Measurements from ENCODE around the gene ANKRD39. TPM values are rescaled to one million over a fixed set of nuclear protein-coding genes. Genes with fewer than 3 reads are reported as not detected.

Gene ANKRD39
- total and polyA plus RNA-seq, 9 of the 15 experiments (the other 6 are each of a cell fraction or from before 2014, with no cell fraction given), result 8.2 to 33.1 (median 23.8) TPM

- TF ChIP-seq, protein P1, sequence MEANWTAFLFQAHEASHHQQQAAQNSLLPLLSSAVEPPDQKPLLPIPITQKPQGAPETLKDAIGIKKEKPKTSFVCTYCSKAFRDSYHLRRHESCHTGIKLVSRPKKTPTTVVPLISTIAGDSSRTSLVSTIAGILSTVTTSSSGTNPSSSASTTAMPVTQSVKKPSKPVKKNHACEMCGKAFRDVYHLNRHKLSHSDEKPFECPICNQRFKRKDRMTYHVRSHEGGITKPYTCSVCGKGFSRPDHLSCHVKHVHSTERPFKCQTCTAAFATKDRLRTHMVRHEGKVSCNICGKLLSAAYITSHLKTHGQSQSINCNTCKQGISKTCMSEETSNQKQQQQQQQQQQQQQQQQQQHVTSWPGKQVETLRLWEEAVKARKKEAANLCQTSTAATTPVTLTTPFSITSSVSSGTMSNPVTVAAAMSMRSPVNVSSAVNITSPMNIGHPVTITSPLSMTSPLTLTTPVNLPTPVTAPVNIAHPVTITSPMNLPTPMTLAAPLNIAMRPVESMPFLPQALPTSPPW (CRISPR knock-in tag; IDR thresholded peaks at IDR 0.05), result peak; percentile 94
- TF ChIP-seq ZBTB2 (IDR thresholded peaks at IDR 0.05), result no peak
- TF ChIP-seq ZBED1 (IDR thresholded peaks at IDR 0.05), result no peak
- no peak for TF ChIP-seq HDGF (IDR thresholded peaks at IDR 0.05)
- no peak for TF ChIP-seq TRIM25 (IDR thresholded peaks at IDR 0.05; ENCODE audit: borderline replicate concordance)
- no peak for TF ChIP-seq ZNF76 (CRISPR knock-in tag; IDR thresholded peaks at IDR 0.05; ENCODE audit: borderline replicate concordance)
- TF ChIP-seq BMI1 (IDR thresholded peaks at IDR 0.05; ENCODE audit: low read length), result no peak
- TF ChIP-seq, protein P2, sequence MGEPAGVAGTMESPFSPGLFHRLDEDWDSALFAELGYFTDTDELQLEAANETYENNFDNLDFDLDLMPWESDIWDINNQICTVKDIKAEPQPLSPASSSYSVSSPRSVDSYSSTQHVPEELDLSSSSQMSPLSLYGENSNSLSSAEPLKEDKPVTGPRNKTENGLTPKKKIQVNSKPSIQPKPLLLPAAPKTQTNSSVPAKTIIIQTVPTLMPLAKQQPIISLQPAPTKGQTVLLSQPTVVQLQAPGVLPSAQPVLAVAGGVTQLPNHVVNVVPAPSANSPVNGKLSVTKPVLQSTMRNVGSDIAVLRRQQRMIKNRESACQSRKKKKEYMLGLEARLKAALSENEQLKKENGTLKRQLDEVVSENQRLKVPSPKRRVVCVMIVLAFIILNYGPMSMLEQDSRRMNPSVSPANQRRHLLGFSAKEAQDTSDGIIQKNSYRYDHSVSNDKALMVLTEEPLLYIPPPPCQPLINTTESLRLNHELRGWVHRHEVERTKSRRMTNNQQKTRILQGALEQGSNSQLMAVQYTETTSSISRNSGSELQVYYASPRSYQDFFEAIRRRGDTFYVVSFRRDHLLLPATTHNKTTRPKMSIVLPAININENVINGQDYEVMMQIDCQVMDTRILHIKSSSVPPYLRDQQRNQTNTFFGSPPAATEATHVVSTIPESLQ (CRISPR knock-in tag; IDR thresholded peaks at IDR 0.05), result 0 out of 2 replicates have a peak, but pooled peaks have one; percentile 60
- no peak for TF ChIP-seq ELF4 (CRISPR knock-in tag; IDR thresholded peaks at IDR 0.05)
- peak; percentile 50 for TF ChIP-seq CHD1 (IDR thresholded peaks at IDR 0.05; ENCODE audit: low read length)
- no peak for TF ChIP-seq CBFA2T3 (IDR thresholded peaks at IDR 0.05)
- no peak for TF ChIP-seq PRPF4 (IDR thresholded peaks at IDR 0.05; ENCODE audit: insufficient read depth, low read depth, low read length, poor library complexity, severe bottlenecking)
- no peak for TF ChIP-seq TAL1 (IDR thresholded peaks at IDR 0.05)
- TF ChIP-seq ZFX (CRISPR knock-in tag; IDR thresholded peaks at IDR 0.05), result no peak
- no peak for TF ChIP-seq SNRNP70 (optimal IDR thresholded peaks at IDR 0.05; ENCODE audit: low read depth, low read length)
- TF ChIP-seq NRF1 (conservative IDR thresholded peaks at IDR 0.05 in 1 of 2, IDR thresholded peaks at IDR 0.05 in 1 of 2), result peak; percentile 34 to 51; a peak in 2 of 4 replicates
- TF ChIP-seq, protein P3, sequence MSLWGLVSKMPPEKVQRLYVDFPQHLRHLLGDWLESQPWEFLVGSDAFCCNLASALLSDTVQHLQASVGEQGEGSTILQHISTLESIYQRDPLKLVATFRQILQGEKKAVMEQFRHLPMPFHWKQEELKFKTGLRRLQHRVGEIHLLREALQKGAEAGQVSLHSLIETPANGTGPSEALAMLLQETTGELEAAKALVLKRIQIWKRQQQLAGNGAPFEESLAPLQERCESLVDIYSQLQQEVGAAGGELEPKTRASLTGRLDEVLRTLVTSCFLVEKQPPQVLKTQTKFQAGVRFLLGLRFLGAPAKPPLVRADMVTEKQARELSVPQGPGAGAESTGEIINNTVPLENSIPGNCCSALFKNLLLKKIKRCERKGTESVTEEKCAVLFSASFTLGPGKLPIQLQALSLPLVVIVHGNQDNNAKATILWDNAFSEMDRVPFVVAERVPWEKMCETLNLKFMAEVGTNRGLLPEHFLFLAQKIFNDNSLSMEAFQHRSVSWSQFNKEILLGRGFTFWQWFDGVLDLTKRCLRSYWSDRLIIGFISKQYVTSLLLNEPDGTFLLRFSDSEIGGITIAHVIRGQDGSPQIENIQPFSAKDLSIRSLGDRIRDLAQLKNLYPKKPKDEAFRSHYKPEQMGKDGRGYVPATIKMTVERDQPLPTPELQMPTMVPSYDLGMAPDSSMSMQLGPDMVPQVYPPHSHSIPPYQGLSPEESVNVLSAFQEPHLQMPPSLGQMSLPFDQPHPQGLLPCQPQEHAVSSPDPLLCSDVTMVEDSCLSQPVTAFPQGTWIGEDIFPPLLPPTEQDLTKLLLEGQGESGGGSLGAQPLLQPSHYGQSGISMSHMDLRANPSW (CRISPR knock-in tag; IDR thresholded peaks at IDR 0.05), result no peak
These were observed 12.2 kb upstream of the ANKRD39 start, which contains the start of gene SEMA4C (continued) for GRCh38 chr2:96869822-96870625.

Measured in K562 (cell line).